ENCODE results near the gene SLC13A1. TPM values are rescaled to one million over a fixed set of nuclear protein-coding genes. Genes with fewer than 3 reads are reported as not detected.
"Not testable (repeated sequence)": the region's sequence is repeated elsewhere in the genome, so short reads cannot be mapped to it uniquely, and the experiment has no call there.

The SLC13A1 gene
- total and polyA plus RNA-seq, 10 donors: not detected

- Histone ChIP-seq H3K4me1 (no peaks in the 10 kb centered on the region), H3K27ac (no peak overlapping the region), H3K36me3 (no peaks in the 10 kb centered on the region), H3K9me3 (peaks cover 0 to 5% (median 1%) of the 10 kb centered on the region in 8 donors), H3K4me3 (no peak overlapping the region), H3K27me3 (replicated peaks in 1 of 7) (no peaks in the 10 kb centered on the region)
- WGBS, 5 donors: 79 to 96% (median 86%) methylated on average over 1 of the region's 1 CpG
- intact Hi-C loops (cut with DNase I; ENCODE audit: low total_unique reads): no loop called here
- no peak for TF ChIP-seq POLR2A (IDR thresholded peaks at IDR 0.05)
- TF ChIP-seq POLR2AphosphoS5 (IDR thresholded peaks at IDR 0.05): no peak
- TF ChIP-seq CTCF (IDR thresholded peaks at IDR 0.05 in 8 of 11, conservative IDR thresholded peaks at IDR 0.05 in 3 of 11): no peak
- DNase-seq: no peak
These were observed 102.8 kb downstream of the SLC13A1 start for GRCh38 chr7:123096976-123097375.

- no peak overlapping the region for H3K27ac ChIP-seq
- no peaks in the 10 kb centered on the region for H3K4me1 ChIP-seq
- WGBS, 5 donors: 42 to 86% (median 70%) methylated on average over 1 of the region's 1 CpG
- no peak for DNase-seq
- TF ChIP-seq POLR2A (IDR thresholded peaks at IDR 0.05): no peak
- no peaks in the 10 kb centered on the region for H3K36me3 ChIP-seq
- H3K4me3 ChIP-seq: no peak overlapping the region
- no peaks in the 10 kb centered on the region for H3K27me3 ChIP-seq (replicated peaks in 1 of 7)
- peaks cover 0 to 5% (median 1%) of the 10 kb centered on the region in 8 donors for H3K9me3 ChIP-seq
- intact Hi-C loops (cut with DNase I; ENCODE audit: low total_unique reads): no loop called here
These were observed 103.3 kb downstream of the SLC13A1 start for GRCh38 chr7:123096434-123096833.

- intact Hi-C loops (cut with DNase I; ENCODE audit: low total_unique reads): no loop called here
- Histone ChIP-seq H3K27ac (no peak overlapping the region), H3K4me3 (no peak overlapping the region), H3K9me3 (peaks cover 0 to 18% (median 6%) of the 10 kb centered on the region in 8 donors), H3K27me3 (replicated peaks in 1 of 7) (no peaks in the 10 kb centered on the region), H3K36me3 (no peaks in the 10 kb centered on the region), H3K4me1 (no peaks in the 10 kb centered on the region)
- 75 to 92% (median 80%) methylated on average over 2 of the region's 2 CpGs for WGBS, 5 donors
- no peak for TF ChIP-seq POLR2AphosphoS5 (IDR thresholded peaks at IDR 0.05)
- TF ChIP-seq CTCF (IDR thresholded peaks at IDR 0.05 in 8 of 11, conservative IDR thresholded peaks at IDR 0.05 in 3 of 11): no peak
- TF ChIP-seq POLR2A (IDR thresholded peaks at IDR 0.05): no peak
- no peak for DNase-seq
These were observed 109.3 kb downstream of the SLC13A1 start for GRCh38 chr7:123090456-123090855.

GRCh38 chr7:123086910-123087309 is 112.9 kb downstream of the SLC13A1 start:
- H3K36me3 ChIP-seq; H3K4me3 ChIP-seq; H3K4me1 ChIP-seq; H3K27me3 ChIP-seq (replicated peaks in 1 of 7); intact Hi-C loops (cut with DNase I; ENCODE audit: low total_unique reads); DNase-seq; H3K27ac ChIP-seq: not testable (repeated sequence)
- H3K9me3 ChIP-seq: peaks cover 0 to 31% (median 20%) of the 10 kb centered on the region in 8 donors
- 92 to 100% (median 93%) methylated on average over 1 of the region's 1 CpG for WGBS, 5 donors

GRCh38 chr7:123084861-123085260 is 114.9 kb downstream of the SLC13A1 start:
- DNase-seq; H3K27me3 ChIP-seq (replicated peaks in 1 of 7); H3K27ac ChIP-seq; H3K4me1 ChIP-seq; H3K4me3 ChIP-seq; H3K36me3 ChIP-seq; intact Hi-C loops (cut with DNase I; ENCODE audit: low total_unique reads): not testable (repeated sequence)
- peaks cover 0 to 32% (median 25%) of the 10 kb centered on the region in 8 donors for H3K9me3 ChIP-seq
- 85 to 96% (median 90%) methylated on average over 6 to 9 of the region's 9 CpGs for WGBS, 5 donors

- no peaks in the 10 kb centered on the region for H3K4me1 ChIP-seq
- no peak overlapping the region for H3K4me3 ChIP-seq
- no peaks in the 10 kb centered on the region for H3K36me3 ChIP-seq
- H3K9me3 ChIP-seq: peaks cover 0 to 12% (median 2%) of the 10 kb centered on the region in 8 donors
- no peak overlapping the region for H3K27ac ChIP-seq
- TF ChIP-seq CTCF (IDR thresholded peaks at IDR 0.05 in 8 of 11, conservative IDR thresholded peaks at IDR 0.05 in 3 of 11) (no peak), POLR2AphosphoS5 (IDR thresholded peaks at IDR 0.05) (no peak), POLR2A (IDR thresholded peaks at IDR 0.05) (no peak)
- no peak for DNase-seq
- 78 to 100% (median 88%) methylated on average over 1 of the region's 1 CpG for WGBS, 5 donors
- intact Hi-C loops (cut with DNase I; ENCODE audit: low total_unique reads): no loop called here
- H3K27me3 ChIP-seq (replicated peaks in 1 of 7): no peaks in the 10 kb centered on the region
These were observed 120.7 kb downstream of the SLC13A1 start for GRCh38 chr7:123079021-123079420.

Data from spleen (tissue), 11 donors.